Measurements from ENCODE around the gene ELP5.

- TF ChIP-seq REST (IDR thresholded peaks at IDR 0.05; ENCODE audit: low read depth, low read length), result no peak
- no peak for TF ChIP-seq TAF1 (IDR thresholded peaks at IDR 0.05; ENCODE audit: borderline replicate concordance, low read depth, low read length)
- no peak for TF ChIP-seq ATF2 (IDR thresholded peaks at IDR 0.05; ENCODE audit: low read length)
- TF ChIP-seq DPF2 (IDR thresholded peaks at IDR 0.05), result 0 out of 2 replicates have a peak, but pooled peaks have one; percentile 4
- no peak; the same call in 1 of the 2 replicates for TF ChIP-seq IKZF1 (conservative IDR thresholded peaks at IDR 0.05)
- no peak for TF ChIP-seq USF2 (IDR thresholded peaks at IDR 0.05; ENCODE audit: borderline replicate concordance, low read depth, low read length)
- 0 out of 2 replicates have a peak, but pooled peaks have one; percentile 28 for TF ChIP-seq POLR2A (IDR thresholded peaks at IDR 0.05; ENCODE audit: low read depth, low read length)
- no peak for TF ChIP-seq ETV6 (conservative IDR thresholded peaks at IDR 0.05 in 1 of 2, IDR thresholded peaks at IDR 0.05 in 1 of 2; ENCODE audit: borderline replicate concordance in 1 of 2, low read depth in 1 of 2)
- TF ChIP-seq FOXK2 (IDR thresholded peaks at IDR 0.05), result no peak
- no peak for TF ChIP-seq EZH2 (IDR thresholded peaks at IDR 0.05; ENCODE audit: borderline replicate concordance, control insufficient read depth, low read depth, low read length)
These were observed 29.3 kb downstream of the ELP5 start, which contains the start of gene SLC2A4 for GRCh38 chr17:7281074-7281952.
